ENCODE data around the gene MCEE.

DNA sequence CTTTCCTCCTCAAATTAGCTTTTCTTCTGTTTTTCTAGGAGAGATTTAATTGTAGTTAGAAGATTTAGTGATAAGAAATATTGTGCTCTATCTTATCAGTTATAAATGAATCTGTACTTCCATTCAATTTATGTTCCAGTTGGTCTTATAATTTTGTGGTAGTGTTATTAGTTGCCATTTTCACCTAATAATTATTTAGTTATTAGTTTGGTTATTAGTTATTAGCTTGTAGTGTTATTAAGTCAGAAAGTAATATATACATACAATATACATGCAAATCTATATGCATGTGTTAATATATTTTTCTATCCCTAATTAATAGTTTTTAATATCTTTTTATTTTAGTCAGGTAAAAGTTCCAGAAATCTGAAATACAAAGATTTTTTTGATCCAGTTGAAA lies 3.6 kb upstream of the MCEE start:
- TF ChIP-seq, protein P1, sequence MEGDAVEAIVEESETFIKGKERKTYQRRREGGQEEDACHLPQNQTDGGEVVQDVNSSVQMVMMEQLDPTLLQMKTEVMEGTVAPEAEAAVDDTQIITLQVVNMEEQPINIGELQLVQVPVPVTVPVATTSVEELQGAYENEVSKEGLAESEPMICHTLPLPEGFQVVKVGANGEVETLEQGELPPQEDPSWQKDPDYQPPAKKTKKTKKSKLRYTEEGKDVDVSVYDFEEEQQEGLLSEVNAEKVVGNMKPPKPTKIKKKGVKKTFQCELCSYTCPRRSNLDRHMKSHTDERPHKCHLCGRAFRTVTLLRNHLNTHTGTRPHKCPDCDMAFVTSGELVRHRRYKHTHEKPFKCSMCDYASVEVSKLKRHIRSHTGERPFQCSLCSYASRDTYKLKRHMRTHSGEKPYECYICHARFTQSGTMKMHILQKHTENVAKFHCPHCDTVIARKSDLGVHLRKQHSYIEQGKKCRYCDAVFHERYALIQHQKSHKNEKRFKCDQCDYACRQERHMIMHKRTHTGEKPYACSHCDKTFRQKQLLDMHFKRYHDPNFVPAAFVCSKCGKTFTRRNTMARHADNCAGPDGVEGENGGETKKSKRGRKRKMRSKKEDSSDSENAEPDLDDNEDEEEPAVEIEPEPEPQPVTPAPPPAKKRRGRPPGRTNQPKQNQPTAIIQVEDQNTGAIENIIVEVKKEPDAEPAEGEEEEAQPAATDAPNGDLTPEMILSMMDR (IDR thresholded peaks at IDR 0.05) = no peak
- TF ChIP-seq POLR2A (IDR thresholded peaks at IDR 0.05) (no peak), POLR2AphosphoS5 (IDR thresholded peaks at IDR 0.05) (no peak), EP300 (IDR thresholded peaks at IDR 0.05) (no peak)

Measured in gastroesophageal sphincter (tissue), 3 donors.